HG03457 (cell line): ENCODE results near the gene MAD1L1.

Source experiments
- ATAC-seq: cut with Tn5 transposase; IDR thresholded peaks from one replicate; pipeline ENCODE4 v1.9.1; 2021; ENCODE audit warnings: moderate number of reproducible peaks; ENCODE audit not compliant: unreplicated experiment

MAD1L1 gene

DNA sequence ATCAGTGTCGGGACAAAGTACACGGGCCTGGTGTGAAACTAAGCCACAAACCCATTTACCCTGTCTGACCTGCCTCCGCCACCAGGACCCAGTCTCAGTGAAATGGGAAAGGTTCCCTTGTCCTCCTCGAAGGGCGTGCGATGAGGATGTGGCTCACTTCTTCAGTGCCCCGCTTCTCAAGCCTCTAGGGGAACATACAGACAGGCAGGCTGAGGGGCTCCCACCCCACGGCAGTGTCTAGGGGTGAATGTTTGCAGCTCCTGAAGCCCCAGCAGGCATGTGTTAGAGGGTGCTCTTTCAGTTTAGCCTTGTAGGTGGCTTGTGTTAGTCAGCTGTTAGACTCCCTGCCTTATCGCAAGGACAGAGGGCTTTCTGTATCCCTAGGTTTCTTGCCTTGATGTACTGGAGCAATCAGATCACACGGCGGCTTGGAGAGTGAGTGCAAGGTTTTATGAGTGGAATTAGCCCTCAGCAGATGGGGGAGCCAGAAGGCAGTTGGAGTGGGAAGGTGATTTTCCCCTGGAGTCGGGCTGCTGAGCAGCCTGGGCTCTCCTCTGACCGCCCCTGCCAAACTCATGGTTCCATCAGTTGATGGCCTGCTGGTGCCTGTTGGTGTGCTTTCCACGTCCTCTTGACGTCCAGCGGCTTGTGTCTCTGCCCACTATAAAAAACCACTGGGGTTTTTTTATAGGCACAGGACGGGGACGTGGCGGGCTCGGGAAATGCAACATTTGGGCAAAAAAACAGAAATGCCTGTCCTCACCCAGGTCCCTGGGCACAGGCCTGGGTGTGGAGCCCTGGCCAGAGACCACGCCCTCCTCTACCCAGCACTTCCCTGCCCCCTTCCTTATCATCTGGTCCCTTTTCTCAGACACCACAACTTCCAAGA is 10.0 kb upstream of the MAD1L1 start:
- no peak for ATAC-seq

DNA sequence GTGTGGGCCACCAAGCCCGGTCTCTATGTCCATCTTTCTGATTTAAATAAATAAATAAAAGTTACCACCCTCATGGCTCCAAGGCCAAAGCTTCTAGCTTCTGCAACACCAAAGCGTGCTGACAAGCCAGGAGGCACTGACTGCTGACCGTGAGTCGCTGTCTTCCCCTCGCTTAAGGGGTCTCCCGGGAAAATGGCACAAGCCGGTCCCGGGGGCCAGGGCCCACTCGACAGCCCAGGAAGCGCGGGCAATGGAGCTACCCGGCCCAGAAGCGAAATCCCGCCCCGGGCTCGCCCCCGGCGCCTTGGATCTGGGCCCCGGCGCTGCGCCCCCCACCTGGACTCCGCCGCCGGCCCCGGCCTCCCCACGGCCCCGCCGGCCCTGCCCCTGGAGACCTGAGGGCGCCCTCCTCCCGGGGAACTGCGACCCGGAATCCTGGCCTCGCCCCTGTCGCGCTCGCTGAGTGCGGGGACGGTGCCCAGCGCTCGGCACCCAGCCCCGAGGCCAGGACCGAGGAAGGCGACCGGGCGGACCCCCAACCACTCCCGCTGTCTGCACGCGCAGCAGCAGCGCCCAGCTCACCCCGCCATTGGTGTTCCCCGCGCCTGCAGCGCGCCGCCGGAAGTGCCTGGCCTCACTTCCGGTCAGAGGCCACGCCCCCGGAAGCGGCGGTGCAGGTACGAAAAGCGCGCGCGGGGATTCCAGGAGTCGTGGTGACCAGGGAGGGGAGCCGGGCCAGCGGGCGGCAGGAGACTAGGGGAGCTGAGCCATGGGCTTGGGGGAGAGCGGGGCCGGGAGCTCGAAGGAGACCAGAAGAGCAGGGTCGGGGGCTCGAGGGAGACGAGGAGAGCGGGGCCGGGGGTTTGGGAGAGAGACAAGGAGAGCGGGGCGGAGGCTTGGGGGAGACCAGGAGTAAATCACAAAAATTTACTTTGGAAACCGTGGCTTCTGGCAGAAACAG is 9.1 kb upstream of the MAD1L1 start, which contains the start of the genes MRM2 and NUDT1:
Gene MRM2, minus strand, starts transcription at position 626 of the 961 bp plus-strand sequence. Its CDS starts 36 bp downstream, at position 590.
Gene NUDT1, plus strand, starts transcription at position 647 of the 961 bp plus-strand sequence. CDS start 2,349 bp downstream, outside the sequence.
- ATAC-seq, result no peak

GRCh38 chr7:2239242-2239641 is 6.5 kb upstream of the MAD1L1 start:
- no peak for ATAC-seq

DNA sequence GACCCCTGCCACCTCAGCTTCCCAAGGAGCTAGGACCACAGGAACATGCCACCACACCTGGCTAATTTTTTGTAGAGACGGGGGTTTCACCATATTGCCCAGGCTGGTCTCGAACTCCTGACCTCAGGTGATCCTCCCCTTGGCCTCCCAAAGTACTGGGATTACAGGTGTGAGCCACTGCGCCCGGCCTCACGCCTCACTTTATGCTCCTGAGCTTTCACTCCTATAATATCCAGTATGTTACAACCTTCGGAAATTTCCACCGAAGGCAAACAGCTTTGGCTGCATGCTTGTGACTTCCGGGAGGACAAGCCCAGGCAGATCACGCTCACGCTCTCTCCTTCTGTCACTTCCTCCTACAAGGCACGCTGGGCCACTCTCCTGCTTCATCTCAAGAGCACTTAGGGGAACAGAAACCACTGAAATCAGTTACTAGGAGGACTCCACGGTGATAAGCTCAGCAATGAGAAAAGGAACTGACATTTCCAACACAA is 4.4 kb upstream of the MAD1L1 start:
- ATAC-seq, result peak; percentile 43

DNA sequence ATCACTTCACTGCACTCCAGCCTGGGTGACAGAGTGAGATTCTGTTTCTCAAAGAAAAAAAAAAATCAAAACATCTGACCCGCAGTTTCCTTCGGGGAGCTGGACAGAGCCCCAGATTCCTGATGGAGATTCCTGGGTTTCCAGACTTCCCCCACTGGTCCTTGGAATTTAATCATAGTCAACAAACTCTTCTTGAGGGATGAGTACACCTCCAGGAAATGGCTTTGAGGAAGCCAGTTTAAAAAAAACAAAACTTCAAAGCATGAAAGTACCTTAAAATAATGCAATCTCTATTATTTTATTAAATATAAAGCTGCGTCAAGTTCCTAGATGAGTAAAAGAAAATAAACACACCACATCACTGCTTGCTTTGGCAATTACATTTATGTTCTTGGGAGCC is 1.2 kb upstream of the MAD1L1 start:
- no peak for ATAC-seq

GRCh38 chr7:2231992-2232765 is 566 bp downstream of the MAD1L1 start:
- ATAC-seq, result peak; percentile 23

GRCh38 chr7:2230882-2231281 is 1.9 kb downstream of the MAD1L1 start:
- ATAC-seq, result no peak

GRCh38 chr7:2230226-2230625 is 2.5 kb downstream of the MAD1L1 start:
- ATAC-seq, result no peak

- no peak for ATAC-seq
Measured at GRCh38 chr7:2229467-2229866, 3.3 kb downstream of the MAD1L1 start.

- no peak for ATAC-seq
Measured at GRCh38 chr7:2228921-2229320, 3.8 kb downstream of the MAD1L1 start.

DNA sequence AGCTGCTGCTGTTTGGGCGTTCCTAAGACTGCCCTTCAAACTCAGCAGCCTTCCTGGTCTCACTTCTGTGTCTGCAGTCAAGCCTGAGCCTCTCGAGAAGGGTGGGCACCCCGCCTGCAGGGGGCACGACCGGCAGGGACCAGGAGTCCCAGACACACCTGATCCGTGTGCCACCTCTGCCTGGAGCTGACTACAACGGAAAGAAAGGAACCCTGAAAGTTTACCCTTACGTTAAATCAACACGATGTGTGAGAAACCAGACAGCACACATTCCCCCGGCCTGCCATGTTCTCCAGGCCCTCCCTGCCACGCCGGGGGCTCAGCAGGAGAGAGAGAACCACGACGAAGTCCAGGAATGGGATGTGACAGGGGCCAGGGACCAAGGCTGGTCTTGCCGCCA is 5.0 kb downstream of the MAD1L1 start:
- ATAC-seq, result no peak

DNA sequence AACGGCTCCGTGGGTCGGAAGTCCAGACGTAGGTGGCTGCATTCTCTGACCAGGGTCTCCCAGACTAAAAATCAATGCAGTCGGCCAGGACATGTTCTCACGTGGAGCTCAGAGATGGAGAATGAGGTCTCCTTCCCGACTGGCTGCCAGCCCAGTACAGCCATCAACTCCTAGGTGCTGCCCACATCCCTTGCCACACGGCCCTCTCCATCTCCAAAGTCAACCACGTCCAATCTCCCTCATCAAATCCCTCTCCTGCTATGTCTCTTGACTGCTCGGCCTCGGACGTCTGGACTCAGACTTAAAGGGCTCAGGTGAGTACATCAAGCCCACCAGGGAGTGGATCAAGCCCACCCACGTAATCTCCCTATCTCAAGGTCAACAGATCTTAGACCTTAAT is 6.9 kb downstream of the MAD1L1 start:
- no peak for ATAC-seq

- ATAC-seq, result no peak
Measured at GRCh38 chr7:2225336-2225735, 7.4 kb downstream of the MAD1L1 start.

GRCh38 chr7:2224934-2225333 is 7.8 kb downstream of the MAD1L1 start:
- no peak for ATAC-seq

GRCh38 chr7:2224491-2224928 is 8.2 kb downstream of the MAD1L1 start:
- ATAC-seq, result no peak

DNA sequence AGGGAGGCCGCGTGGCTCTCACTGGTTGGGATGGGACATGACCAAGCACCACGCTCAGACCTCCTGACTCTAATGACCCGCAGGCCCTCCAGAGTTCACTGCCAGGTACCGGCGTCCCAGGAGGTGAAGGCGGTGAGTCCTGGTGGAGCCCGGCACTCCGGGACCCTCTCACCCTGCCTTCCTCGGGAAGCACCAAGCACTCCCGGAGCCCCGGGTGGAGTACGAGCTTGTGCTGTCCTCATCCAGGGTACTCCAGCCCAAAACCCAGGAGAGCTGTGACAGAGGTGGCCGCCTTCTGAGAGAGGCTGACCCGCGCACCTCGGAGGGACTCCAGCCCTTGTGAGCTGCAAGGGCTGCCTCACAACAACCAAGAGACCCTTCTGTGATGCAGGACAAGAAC is 9.4 kb downstream of the MAD1L1 start:
- no peak for ATAC-seq

DNA sequence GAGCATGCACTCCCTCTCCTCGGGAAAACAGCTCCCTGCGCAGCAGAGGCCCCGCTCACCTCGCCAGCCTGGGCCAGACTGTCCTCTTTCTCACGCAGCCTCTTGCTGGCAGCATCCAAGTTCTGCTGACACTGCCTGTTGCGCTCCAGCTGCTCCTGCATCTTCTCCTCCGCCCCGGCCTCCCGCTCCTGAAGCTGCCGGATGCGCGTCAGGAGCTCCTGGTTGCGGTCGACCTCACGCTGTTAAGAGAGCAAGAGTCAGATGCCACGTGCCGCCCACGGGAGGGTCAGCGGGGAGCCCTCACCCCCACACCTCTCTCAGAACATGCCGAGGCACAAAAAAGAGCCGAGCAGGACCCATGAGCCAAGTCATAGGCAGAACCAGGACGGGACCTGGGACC is 10.2 kb downstream of the MAD1L1 start:
- no peak for ATAC-seq

GRCh38 chr7:2220954-2221353 is 11.8 kb downstream of the MAD1L1 start:
- no peak for ATAC-seq

DNA sequence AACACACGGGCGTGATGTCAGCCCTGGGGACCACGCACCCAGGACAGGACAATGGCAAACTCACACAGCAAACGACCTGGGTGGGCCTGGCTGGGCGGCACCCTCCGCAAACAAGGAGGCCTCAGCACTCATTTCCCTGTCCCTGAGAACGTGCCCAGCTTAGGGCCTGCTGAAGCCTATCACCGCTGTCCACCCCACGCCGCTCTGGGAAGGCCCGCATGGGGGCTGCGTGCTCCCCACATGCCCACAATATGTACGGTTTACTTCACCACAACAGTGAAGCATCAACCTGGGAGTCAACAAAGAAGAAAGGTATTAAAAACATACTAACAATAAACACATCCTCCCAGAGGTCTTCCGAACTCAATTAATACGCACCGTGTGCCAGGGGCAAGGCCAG is 12.2 kb downstream of the MAD1L1 start:
- no peak for ATAC-seq

GRCh38 chr7:2220030-2220429 is 12.7 kb downstream of the MAD1L1 start:
- ATAC-seq, result no peak
